WTC11 (cell line): ENCODE measurements around the gene OSBPL5. TPM values are rescaled to one million over a fixed set of nuclear protein-coding genes. Genes with fewer than 3 reads are reported as not detected.
A peak's percentile ranks its signal among the peaks of the same experiment; 100 is the strongest.

Source experiments
- ATAC-seq: fragments of 200-7000 bp; cut with Tn5 transposase; 2 replicates; pipeline ENCODE4 v1.10.0; 2021; ENCODE audit warnings: mild to moderate bottlenecking, moderate library complexity
- CTCF ChIA-PET: fragments of 300-600 bp; sonication (Branson Sonifier 250); formaldehyde crosslinking; loops from one replicate; lab custom pipeline; 2021; ENCODE audit warnings: antibody characterized with exemption; lab: Charles Lee
- POLR2A ChIA-PET: fragments of 350-600 bp; sonication (Branson Sonifier 250); formaldehyde crosslinking; loops from one replicate; lab custom pipeline; 2021; ENCODE audit warnings: antibody characterized with exemption; lab: Charles Lee
- DNase-seq: peaks from one replicate; pipeline ENCODE4 v3.0.0; 2021; ENCODE audit warnings: low spot score
- H3K27ac Mint-ChIP-seq: 2 replicates; pipeline ENCODE4 v1.8.0; 2021; ENCODE audit warnings: mixed read lengths
- H3K27me3 Mint-ChIP-seq: 2 replicates; pipeline ENCODE4 v1.8.0; 2021; ENCODE audit warnings: low read depth, mild to moderate bottlenecking, moderate library complexity, mixed read lengths
- H3K36me3 Mint-ChIP-seq: 2 replicates; pipeline ENCODE4 v1.8.0; 2021; ENCODE audit warnings: mixed read lengths
- H3K4me1 Mint-ChIP-seq: 2 replicates; pipeline ENCODE4 v1.8.0; 2022; ENCODE audit warnings: mixed read lengths
- H3K4me3 Mint-ChIP-seq: 2 replicates; pipeline ENCODE4 v1.8.0; 2021; ENCODE audit warnings: mild to moderate bottlenecking, moderate library complexity, mixed read lengths
- H3K9me3 Mint-ChIP-seq: 2 replicates; pipeline ENCODE4 v1.8.0; 2021; ENCODE audit warnings: mixed read lengths
- ARID4B ChIP-seq: sonication (generic); formaldehyde crosslinking; IDR thresholded peaks from 2 replicates; pipeline ENCODE4 v1.8.0; 2023; ENCODE audit warnings: missing genetic modification reagents, mild to moderate bottlenecking, borderline replicate concordance
- ATF6 ChIP-seq: sonication (generic); formaldehyde crosslinking; IDR thresholded peaks from 2 replicates; pipeline ENCODE4 v1.8.1; 2023; ENCODE audit warnings: mild to moderate bottlenecking, missing genetic modification reagents
- CREB1 ChIP-seq: sonication (generic); formaldehyde crosslinking; IDR thresholded peaks from 2 replicates; pipeline ENCODE4 v1.8.0; 2023; ENCODE audit warnings: mild to moderate bottlenecking, missing genetic modification reagents
- E2F1 ChIP-seq: sonication (generic); formaldehyde crosslinking; IDR thresholded peaks from 2 replicates; pipeline ENCODE4 v1.8.0; 2022; ENCODE audit warnings: mild to moderate bottlenecking, missing genetic modification reagents
- ETV6 ChIP-seq: sonication (generic); formaldehyde crosslinking; IDR thresholded peaks from 2 replicates; pipeline ENCODE4 v1.8.1; 2022; ENCODE audit warnings: mild to moderate bottlenecking, missing genetic modification reagents
- FOXP1 ChIP-seq: sonication (generic); formaldehyde crosslinking; IDR thresholded peaks from 2 replicates; pipeline ENCODE4 v1.8.0; 2022; ENCODE audit warnings: missing genetic modification reagents, mild to moderate bottlenecking, moderate library complexity, borderline replicate concordance
- IRF2 ChIP-seq: sonication (generic); formaldehyde crosslinking; IDR thresholded peaks from 2 replicates; pipeline ENCODE4 v1.8.0; 2022; ENCODE audit warnings: low read depth, missing genetic modification reagents, borderline replicate concordance
- MAX ChIP-seq: sonication (generic); formaldehyde crosslinking; IDR thresholded peaks from 2 replicates; pipeline ENCODE4 v1.8.0; 2022; ENCODE audit warnings: mild to moderate bottlenecking, missing genetic modification reagents
- MXD4 ChIP-seq: fragments of 250-450 bp; sonication (Bioruptor Pico); IDR thresholded peaks from 2 replicates; pipeline ENCODE4 v1.8.0; 2021; ENCODE audit warnings: mild to moderate bottlenecking, moderate library complexity, borderline replicate concordance
- PRRX2 ChIP-seq: fragments of 250-450 bp; sonication (Bioruptor Pico); IDR thresholded peaks from 2 replicates; pipeline ENCODE4 v1.8.0; 2021; ENCODE audit warnings: mild to moderate bottlenecking
- SMAD3 ChIP-seq: sonication (generic); formaldehyde crosslinking; IDR thresholded peaks from 2 replicates; pipeline ENCODE4 v1.8.0; 2022; ENCODE audit warnings: missing genetic modification reagents, mild to moderate bottlenecking, borderline replicate concordance
- SMAD4 ChIP-seq: sonication (generic); formaldehyde crosslinking; IDR thresholded peaks from 2 replicates; pipeline ENCODE4 v1.8.0; 2022; ENCODE audit warnings: mild to moderate bottlenecking, missing genetic modification reagents
- USF1 ChIP-seq: sonication (generic); formaldehyde crosslinking; IDR thresholded peaks from 2 replicates; pipeline ENCODE4 v1.8.0; 2022; ENCODE audit warnings: mild to moderate bottlenecking, missing genetic modification reagents
- USF2 ChIP-seq: sonication (generic); formaldehyde crosslinking; IDR thresholded peaks from 2 replicates; pipeline ENCODE4 v1.8.1; 2023; ENCODE audit warnings: mild to moderate bottlenecking, missing genetic modification reagents, moderate library complexity
- ZBTB21 ChIP-seq: sonication (generic); formaldehyde crosslinking; IDR thresholded peaks from 2 replicates; pipeline ENCODE4 v1.8.1; 2023; ENCODE audit warnings: mild to moderate bottlenecking, missing genetic modification reagents, borderline replicate concordance
- ZNF138 ChIP-seq: sonication (generic); formaldehyde crosslinking; conservative IDR thresholded peaks from 2 replicates; pipeline ENCODE4 v1.8.1; 2022; ENCODE audit warnings: mild to moderate bottlenecking, moderate library complexity, missing genetic modification reagents
- ZNF425 ChIP-seq: fragments of 250-450 bp; sonication (Bioruptor Pico); conservative IDR thresholded peaks from 2 replicates; pipeline ENCODE4 v1.9.0; 2021; ENCODE audit warnings: mild to moderate bottlenecking
- total RNA-seq: library from RNA; stranded (reverse); gene quantifications from 3 replicates; pipeline ENCODE4 v1.2.3, GENCODE V29; 2021

Gene OSBPL5
- total RNA-seq, 1 experiment from 2014 or later, result 17.7 TPM

GRCh38 chr11:3189886-3190583, 24.9 kb upstream of the OSBPL5 start:
- TF ChIP-seq E2F1 (CRISPR knock-in tag) (no peak), ZNF138 (CRISPR knock-in tag) (no peak), ATF6 (no peak), ETV6 (CRISPR knock-in tag) (no peak), ZBTB21 (CRISPR knock-in tag) (no peak), PRRX2 (CRISPR knock-in tag) (no peak), ZNF425 (CRISPR knock-in tag) (no peak)
- ATAC-seq (no peak), DNase-seq (no peak)
- no peak overlapping the region for H3K27ac Mint-ChIP-seq
- ChIA-PET POLR2A (no interaction called here), CTCF (interaction anchor here (0.5 to 1.9 kb wide), 7 partner anchors 21 to 99 kb away, joined by 3 to 9 read pairs (median 4); partner anchors contain the start of gene MRGPRG)
- peaks cover 4% of the 10 kb centered on the region; the same call in 1 of the 2 replicates for H3K36me3 Mint-ChIP-seq
- peaks cover 10% of the 10 kb centered on the region for H3K27me3 Mint-ChIP-seq
- H3K4me1 Mint-ChIP-seq, result peaks cover 43% of the 10 kb centered on the region
- H3K9me3 Mint-ChIP-seq, result peaks cover 4% of the 10 kb centered on the region
- H3K4me3 Mint-ChIP-seq, result no peak overlapping the region

- peak; percentile 68 for ATAC-seq
These were observed 24.2 kb upstream of the OSBPL5 start for GRCh38 chr11:3189196-3189843.

More at GRCh38 chr11:3189196-3189843, 24.2 kb upstream of the OSBPL5 start:
- Mint-ChIP-seq H3K27me3 (peaks cover 10% of the 10 kb centered on the region), H3K9me3 (peaks cover 4% of the 10 kb centered on the region), H3K36me3 (peaks cover 4% of the 10 kb centered on the region; the same call in 1 of the 2 replicates), H3K4me1 (peaks cover 43% of the 10 kb centered on the region), H3K4me3 (peak overlapping the region; percentile 36; the same call in 1 of the 2 replicates), H3K27ac (no peak overlapping the region)
- no peak for DNase-seq
- POLR2A ChIA-PET, result no interaction called here
- no peak for TF ChIP-seq IRF2 (CRISPR knock-in tag)
- no peak for TF ChIP-seq SMAD3 (CRISPR knock-in tag)
- 0 out of 2 replicates have a peak, but pooled peaks have one; percentile 38 for TF ChIP-seq ARID4B
- TF ChIP-seq MXD4 (CRISPR knock-in tag), result no peak
- TF ChIP-seq CREB1, result no peak
- TF ChIP-seq FOXP1 (CRISPR knock-in tag), result 0 out of 2 replicates have a peak, but pooled peaks have one; percentile 29
- TF ChIP-seq SMAD4 (CRISPR knock-in tag), result no peak
- peak; percentile 51; the same call in 1 of the 2 replicates for TF ChIP-seq USF1 (CRISPR knock-in tag)
- TF ChIP-seq ZBTB21 (CRISPR knock-in tag), result 0 out of 2 replicates have a peak, but pooled peaks have one; percentile 40
- TF ChIP-seq MAX, result peak; percentile 86
- TF ChIP-seq USF2, result peak; percentile 40; the same call in 1 of the 2 replicates
- CTCF ChIA-PET, result interaction anchor here (0.5 to 2.4 kb wide), 11 partner anchors 21 to 98 kb away, joined by 3 to 9 read pairs (median 4); partner anchors contain the start of genes MRGPRG and OSBPL5
